ENCODE results near the gene LPCAT3.
"Not testable (repeated sequence)": the region's sequence is repeated elsewhere in the genome, so short reads cannot be mapped to it uniquely, and the experiment has no call there.

LPCAT3 gene

DNA sequence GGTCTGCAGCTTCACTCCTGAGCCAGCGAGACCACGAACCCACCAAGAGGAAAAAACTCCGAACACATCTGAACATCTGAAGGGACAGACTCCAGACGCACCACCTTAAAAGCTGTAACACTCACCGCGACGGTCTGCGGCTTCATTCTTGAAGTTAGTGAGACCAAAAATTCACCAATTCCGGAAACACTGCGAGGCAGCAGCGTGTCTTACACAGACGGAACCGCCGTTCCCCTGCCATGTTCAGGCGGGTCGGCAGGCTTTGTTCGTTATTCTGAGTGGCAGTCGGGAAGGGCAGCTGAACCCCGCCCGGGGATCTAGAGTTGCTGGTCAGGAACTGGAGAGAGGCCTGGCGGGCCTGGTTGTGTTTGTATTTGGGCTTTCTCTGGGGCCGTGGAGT is 20.3 kb upstream of the LPCAT3 start:
- ChIA-PET POLR2A (interaction anchor here (0.8 kb wide), 1 partner anchor 91 kb away, joined by 6 read pairs; no protein-coding TSS in a partner anchor), CTCF (no interaction called here)
- TF ChIP-seq, protein P1, sequence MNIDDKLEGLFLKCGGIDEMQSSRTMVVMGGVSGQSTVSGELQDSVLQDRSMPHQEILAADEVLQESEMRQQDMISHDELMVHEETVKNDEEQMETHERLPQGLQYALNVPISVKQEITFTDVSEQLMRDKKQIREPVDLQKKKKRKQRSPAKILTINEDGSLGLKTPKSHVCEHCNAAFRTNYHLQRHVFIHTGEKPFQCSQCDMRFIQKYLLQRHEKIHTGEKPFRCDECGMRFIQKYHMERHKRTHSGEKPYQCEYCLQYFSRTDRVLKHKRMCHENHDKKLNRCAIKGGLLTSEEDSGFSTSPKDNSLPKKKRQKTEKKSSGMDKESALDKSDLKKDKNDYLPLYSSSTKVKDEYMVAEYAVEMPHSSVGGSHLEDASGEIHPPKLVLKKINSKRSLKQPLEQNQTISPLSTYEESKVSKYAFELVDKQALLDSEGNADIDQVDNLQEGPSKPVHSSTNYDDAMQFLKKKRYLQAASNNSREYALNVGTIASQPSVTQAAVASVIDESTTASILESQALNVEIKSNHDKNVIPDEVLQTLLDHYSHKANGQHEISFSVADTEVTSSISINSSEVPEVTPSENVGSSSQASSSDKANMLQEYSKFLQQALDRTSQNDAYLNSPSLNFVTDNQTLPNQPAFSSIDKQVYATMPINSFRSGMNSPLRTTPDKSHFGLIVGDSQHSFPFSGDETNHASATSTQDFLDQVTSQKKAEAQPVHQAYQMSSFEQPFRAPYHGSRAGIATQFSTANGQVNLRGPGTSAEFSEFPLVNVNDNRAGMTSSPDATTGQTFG (tag by site-specific recombination; IDR thresholded peaks at IDR 0.05; ENCODE audit: borderline replicate concordance), result no peak
- TF ChIP-seq ZNF530 (tag by site-specific recombination; IDR thresholded peaks at IDR 0.05; ENCODE audit: low read depth) (no peak), KLF8 (tag by site-specific recombination; IDR thresholded peaks at IDR 0.05) (no peak)
- TF ChIP-seq, protein P2, sequence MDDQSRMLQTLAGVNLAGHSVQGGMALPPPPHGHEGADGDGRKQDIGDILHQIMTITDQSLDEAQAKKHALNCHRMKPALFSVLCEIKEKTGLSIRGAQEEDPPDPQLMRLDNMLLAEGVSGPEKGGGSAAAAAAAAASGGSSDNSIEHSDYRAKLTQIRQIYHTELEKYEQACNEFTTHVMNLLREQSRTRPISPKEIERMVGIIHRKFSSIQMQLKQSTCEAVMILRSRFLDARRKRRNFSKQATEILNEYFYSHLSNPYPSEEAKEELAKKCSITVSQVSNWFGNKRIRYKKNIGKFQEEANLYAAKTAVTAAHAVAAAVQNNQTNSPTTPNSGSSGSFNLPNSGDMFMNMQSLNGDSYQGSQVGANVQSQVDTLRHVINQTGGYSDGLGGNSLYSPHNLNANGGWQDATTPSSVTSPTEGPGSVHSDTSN (CRISPR knock-in tag; IDR thresholded peaks at IDR 0.05), result no peak
- TF ChIP-seq, protein P3, sequence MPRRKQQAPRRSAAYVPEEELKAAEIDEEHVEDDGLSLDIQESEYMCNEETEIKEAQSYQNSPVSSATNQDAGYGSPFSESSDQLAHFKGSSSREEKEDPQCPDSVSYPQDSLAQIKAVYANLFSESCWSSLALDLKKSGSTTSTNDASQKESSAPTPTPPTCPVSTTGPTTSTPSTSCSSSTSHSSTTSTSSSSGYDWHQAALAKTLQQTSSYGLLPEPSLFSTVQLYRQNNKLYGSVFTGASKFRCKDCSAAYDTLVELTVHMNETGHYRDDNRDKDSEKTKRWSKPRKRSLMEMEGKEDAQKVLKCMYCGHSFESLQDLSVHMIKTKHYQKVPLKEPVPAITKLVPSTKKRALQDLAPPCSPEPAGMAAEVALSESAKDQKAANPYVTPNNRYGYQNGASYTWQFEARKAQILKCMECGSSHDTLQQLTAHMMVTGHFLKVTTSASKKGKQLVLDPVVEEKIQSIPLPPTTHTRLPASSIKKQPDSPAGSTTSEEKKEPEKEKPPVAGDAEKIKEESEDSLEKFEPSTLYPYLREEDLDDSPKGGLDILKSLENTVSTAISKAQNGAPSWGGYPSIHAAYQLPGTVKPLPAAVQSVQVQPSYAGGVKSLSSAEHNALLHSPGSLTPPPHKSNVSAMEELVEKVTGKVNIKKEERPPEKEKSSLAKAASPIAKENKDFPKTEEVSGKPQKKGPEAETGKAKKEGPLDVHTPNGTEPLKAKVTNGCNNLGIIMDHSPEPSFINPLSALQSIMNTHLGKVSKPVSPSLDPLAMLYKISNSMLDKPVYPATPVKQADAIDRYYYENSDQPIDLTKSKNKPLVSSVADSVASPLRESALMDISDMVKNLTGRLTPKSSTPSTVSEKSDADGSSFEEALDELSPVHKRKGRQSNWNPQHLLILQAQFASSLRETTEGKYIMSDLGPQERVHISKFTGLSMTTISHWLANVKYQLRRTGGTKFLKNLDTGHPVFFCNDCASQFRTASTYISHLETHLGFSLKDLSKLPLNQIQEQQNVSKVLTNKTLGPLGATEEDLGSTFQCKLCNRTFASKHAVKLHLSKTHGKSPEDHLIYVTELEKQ (tag by site-specific recombination; IDR thresholded peaks at IDR 0.05; ENCODE audit: borderline replicate concordance), result no peak
- no peaks in the 10 kb centered on the region for H3K9me3 ChIP-seq (ENCODE audit: control insufficient read depth, insufficient read depth, low read depth, low read length)
- no peaks in the 10 kb centered on the region for H3K4me1 ChIP-seq (ENCODE audit: control insufficient read depth, insufficient read depth, low read length)
- H3K4me3 ChIP-seq (ENCODE audit: low read depth, low read length), result no peak overlapping the region
- no peaks in the 10 kb centered on the region for H3K36me3 ChIP-seq (ENCODE audit: control insufficient read depth in 2 of 2, insufficient read depth in 1 of 2, low read length in 2 of 2)
- H3K27ac ChIP-seq (ENCODE audit: extremely low read depth, low read depth, low read length), result no peak overlapping the region

DNA sequence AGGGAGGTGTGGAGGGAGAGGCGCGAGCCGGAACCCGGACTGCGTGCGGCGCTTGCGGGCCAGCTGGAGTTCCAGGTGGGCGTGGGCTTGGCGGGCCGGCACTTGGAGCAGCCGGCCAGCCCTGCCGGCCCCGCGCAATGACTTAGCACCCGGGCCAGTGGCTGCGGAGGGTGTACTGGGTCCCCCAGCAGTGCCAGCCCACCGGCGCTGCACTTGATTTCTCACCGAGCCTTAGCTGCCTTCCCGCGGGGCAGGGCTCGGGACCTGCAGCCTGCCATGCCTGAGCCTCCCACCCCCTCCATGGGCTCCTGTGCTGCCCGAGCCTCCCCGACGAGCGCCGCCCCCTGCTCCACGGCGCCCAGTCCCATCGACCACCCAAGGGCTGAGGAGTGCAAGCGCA is 19.1 kb upstream of the LPCAT3 start:
- H3K4me1 ChIP-seq (ENCODE audit: control insufficient read depth, insufficient read depth, low read length); H3K36me3 ChIP-seq (ENCODE audit: control insufficient read depth in 2 of 2, insufficient read depth in 1 of 2, low read length in 2 of 2); POLR2A ChIA-PET; H3K27ac ChIP-seq (ENCODE audit: extremely low read depth, low read depth, low read length); CTCF ChIA-PET; H3K4me3 ChIP-seq (ENCODE audit: low read depth, low read length); H3K9me3 ChIP-seq (ENCODE audit: control insufficient read depth, insufficient read depth, low read depth, low read length): not testable (repeated sequence)

DNA sequence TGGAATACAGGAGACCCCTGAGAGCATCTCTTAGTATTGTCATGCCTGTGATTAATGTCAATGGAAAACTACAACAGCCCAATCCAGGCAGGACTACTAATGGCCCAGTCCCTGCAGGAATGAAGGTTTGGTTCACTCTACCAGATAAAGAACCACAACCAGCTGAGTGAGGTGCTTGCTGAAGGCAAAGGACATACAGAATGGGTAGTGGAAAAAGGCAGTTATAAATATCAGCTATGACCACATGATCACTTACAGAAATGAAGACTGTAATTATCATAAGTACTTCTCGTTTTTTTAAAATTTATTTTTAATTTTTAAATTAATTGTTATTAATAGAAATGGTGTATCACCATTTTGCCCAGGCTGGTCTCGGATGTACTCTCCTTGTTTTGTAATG is 17.2 kb upstream of the LPCAT3 start:
- ChIA-PET POLR2A (no interaction called here), CTCF (no interaction called here)
- Histone ChIP-seq H3K36me3 (ENCODE audit: control insufficient read depth in 2 of 2, insufficient read depth in 1 of 2, low read length in 2 of 2) (no peaks in the 10 kb centered on the region), H3K4me3 (ENCODE audit: low read depth, low read length) (no peak overlapping the region), H3K27ac (ENCODE audit: extremely low read depth, low read depth, low read length) (no peak overlapping the region), H3K4me1 (ENCODE audit: control insufficient read depth, insufficient read depth, low read length) (no peaks in the 10 kb centered on the region), H3K9me3 (ENCODE audit: control insufficient read depth, insufficient read depth, low read depth, low read length) (no peaks in the 10 kb centered on the region)
- TF ChIP-seq ZFHX2 (tag by site-specific recombination; conservative IDR thresholded peaks at IDR 0.05), result no peak
- TF ChIP-seq ZNF521 (tag by site-specific recombination; IDR thresholded peaks at IDR 0.05), result no peak
- TF ChIP-seq, protein P4, sequence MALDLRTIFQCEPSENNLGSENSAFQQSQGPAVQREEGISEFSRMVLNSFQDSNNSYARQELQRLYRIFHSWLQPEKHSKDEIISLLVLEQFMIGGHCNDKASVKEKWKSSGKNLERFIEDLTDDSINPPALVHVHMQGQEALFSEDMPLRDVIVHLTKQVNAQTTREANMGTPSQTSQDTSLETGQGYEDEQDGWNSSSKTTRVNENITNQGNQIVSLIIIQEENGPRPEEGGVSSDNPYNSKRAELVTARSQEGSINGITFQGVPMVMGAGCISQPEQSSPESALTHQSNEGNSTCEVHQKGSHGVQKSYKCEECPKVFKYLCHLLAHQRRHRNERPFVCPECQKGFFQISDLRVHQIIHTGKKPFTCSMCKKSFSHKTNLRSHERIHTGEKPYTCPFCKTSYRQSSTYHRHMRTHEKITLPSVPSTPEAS (tag by site-specific recombination; IDR thresholded peaks at IDR 0.05), result no peak
- no peak for TF ChIP-seq ZNF423 (tag by site-specific recombination; IDR thresholded peaks at IDR 0.05)
- TF ChIP-seq ZNF175 (tag by site-specific recombination; IDR thresholded peaks at IDR 0.05), result no peak
- no peak for TF ChIP-seq ZNF112 (tag by site-specific recombination; IDR thresholded peaks at IDR 0.05)
- TF ChIP-seq, protein P5, sequence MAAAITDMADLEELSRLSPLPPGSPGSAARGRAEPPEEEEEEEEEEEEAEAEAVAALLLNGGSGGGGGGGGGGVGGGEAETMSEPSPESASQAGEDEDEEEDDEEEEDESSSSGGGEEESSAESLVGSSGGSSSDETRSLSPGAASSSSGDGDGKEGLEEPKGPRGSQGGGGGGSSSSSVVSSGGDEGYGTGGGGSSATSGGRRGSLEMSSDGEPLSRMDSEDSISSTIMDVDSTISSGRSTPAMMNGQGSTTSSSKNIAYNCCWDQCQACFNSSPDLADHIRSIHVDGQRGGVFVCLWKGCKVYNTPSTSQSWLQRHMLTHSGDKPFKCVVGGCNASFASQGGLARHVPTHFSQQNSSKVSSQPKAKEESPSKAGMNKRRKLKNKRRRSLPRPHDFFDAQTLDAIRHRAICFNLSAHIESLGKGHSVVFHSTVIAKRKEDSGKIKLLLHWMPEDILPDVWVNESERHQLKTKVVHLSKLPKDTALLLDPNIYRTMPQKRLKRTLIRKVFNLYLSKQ (tag by site-specific recombination; IDR thresholded peaks at IDR 0.05; ENCODE audit: borderline replicate concordance), result no peak
- no peak for TF ChIP-seq ZNF624 (tag by site-specific recombination; IDR thresholded peaks at IDR 0.05)
- TF ChIP-seq IKZF3 (tag by site-specific recombination; IDR thresholded peaks at IDR 0.05), result no peak
- TF ChIP-seq EGR2 (tag by site-specific recombination; IDR thresholded peaks at IDR 0.05; ENCODE audit: low read depth), result no peak
- TF ChIP-seq ZBTB48 (tag by site-specific recombination; IDR thresholded peaks at IDR 0.05), result no peak
- TF ChIP-seq, protein P6, sequence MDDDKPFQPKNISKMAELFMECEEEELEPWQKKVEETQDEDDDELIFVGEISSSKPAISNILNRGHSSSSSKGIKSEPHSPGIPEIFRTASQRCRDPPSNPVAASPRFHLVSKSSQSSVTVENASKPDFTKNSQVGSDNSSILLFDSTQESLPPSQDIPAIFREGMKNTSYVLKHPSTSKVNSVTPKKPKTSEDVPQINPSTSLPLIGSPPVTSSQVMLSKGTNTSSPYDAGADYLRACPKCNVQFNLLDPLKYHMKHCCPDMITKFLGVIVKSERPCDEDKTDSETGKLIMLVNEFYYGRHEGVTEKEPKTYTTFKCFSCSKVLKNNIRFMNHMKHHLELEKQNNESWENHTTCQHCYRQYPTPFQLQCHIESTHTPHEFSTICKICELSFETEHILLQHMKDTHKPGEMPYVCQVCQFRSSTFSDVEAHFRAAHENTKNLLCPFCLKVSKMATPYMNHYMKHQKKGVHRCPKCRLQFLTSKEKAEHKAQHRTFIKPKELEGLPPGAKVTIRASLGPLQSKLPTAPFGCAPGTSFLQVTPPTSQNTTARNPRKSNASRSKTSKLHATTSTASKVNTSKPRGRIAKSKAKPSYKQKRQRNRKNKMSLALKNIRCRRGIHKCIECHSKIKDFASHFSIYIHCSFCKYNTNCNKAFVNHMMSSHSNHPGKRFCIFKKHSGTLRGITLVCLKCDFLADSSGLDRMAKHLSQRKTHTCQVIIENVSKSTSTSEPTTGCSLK (tag by site-specific recombination; IDR thresholded peaks at IDR 0.05), result no peak
- TF ChIP-seq, protein P7, sequence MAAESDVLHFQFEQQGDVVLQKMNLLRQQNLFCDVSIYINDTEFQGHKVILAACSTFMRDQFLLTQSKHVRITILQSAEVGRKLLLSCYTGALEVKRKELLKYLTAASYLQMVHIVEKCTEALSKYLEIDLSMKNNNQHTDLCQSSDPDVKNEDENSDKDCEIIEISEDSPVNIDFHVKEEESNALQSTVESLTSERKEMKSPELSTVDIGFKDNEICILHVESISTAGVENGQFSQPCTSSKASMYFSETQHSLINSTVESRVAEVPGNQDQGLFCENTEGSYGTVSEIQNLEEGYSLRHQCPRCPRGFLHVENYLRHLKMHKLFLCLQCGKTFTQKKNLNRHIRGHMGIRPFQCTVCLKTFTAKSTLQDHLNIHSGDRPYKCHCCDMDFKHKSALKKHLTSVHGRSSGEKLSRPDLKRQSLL (tag by site-specific recombination; IDR thresholded peaks at IDR 0.05), result no peak

All from HEK293 (cell line).